Liver (tissue), 9 donors: ENCODE data around the gene TACC2. TPM values are rescaled to one million over a fixed set of nuclear protein-coding genes. Genes with fewer than 3 reads are reported as not detected.

Experiments
- DNase-seq: peaks from one replicate; pipeline ENCODE4 v3.0.0-alpha.2; 2017; ENCODE audit warnings: low spot score
- H3K27ac ChIP-seq, 2 donors: one replicate each; pipeline ENCODE4 v1.7.0; 2013; ENCODE audit warnings: inconsistent platforms in 2 of 2, low read length in 2 of 2, control low read depth in 1 of 2, low read depth in 1 of 2, mild to moderate bottlenecking in 1 of 2
- H3K27me3 ChIP-seq, 4 donors: one replicate each; pipeline versions ENCODE4 v1.6.1 to v1.7.0; 2013; ENCODE audit warnings: low read length in 3 of 4, inconsistent platforms in 1 of 4, mild to moderate bottlenecking in 1 of 4, moderate library complexity in 1 of 4; ENCODE audit not compliant: control insufficient read depth in 4 of 4, insufficient read depth in 4 of 4
- H3K36me3 ChIP-seq, 4 donors: one replicate each; pipeline versions ENCODE4 v1.6.1 to v1.7.0; 2013; ENCODE audit warnings: low read length in 3 of 4, mild to moderate bottlenecking in 3 of 4, low read depth in 1 of 4, moderate library complexity in 1 of 4; ENCODE audit not compliant: control insufficient read depth in 4 of 4, insufficient read depth in 3 of 4
- H3K4me1 ChIP-seq, 4 donors: one replicate each; pipeline versions ENCODE4 v1.6.1 to v1.7.0; 2013; ENCODE audit warnings: low read length in 3 of 4, mild to moderate bottlenecking in 3 of 4, moderate library complexity in 1 of 4; ENCODE audit not compliant: control insufficient read depth in 4 of 4, insufficient read depth in 4 of 4
- H3K4me3 ChIP-seq, 3 donors: one replicate each; pipeline versions ENCODE4 v1.6.1 to v1.7.0; 2013; ENCODE audit warnings: low read length in 3 of 3, control low read depth in 1 of 3, low read depth in 1 of 3, mild to moderate bottlenecking in 1 of 3
- H3K9ac ChIP-seq, 2 donors: one replicate each; pipeline ENCODE4 v1.7.0; 2013; ENCODE audit warnings: low read length in 2 of 2, mild to moderate bottlenecking in 2 of 2, moderate library complexity in 2 of 2, control low read depth in 1 of 2, low read depth in 1 of 2
- H3K9me3 ChIP-seq, 4 donors: one replicate each; pipeline versions ENCODE4 v1.6.1 to v1.7.0; 2013; ENCODE audit warnings: low read length in 3 of 4; ENCODE audit not compliant: control insufficient read depth in 4 of 4
- ATF3 ChIP-seq: IDR thresholded peaks from 2 replicates; pipeline ENCODE4 v1.6.1; 2016; ENCODE audit warnings: antibody characterized with exemption
- CTCF ChIP-seq: fragments of 150-350 bp; IDR thresholded peaks from 2 replicates; pipeline ENCODE4 v1.5.1; 2017; ENCODE audit warnings: improper control_type of control experiment, low read depth, low read length; ENCODE audit not compliant: missing input control
- EGR1 ChIP-seq, 2 donors: IDR thresholded peaks; 2 replicates each; pipeline ENCODE4 v1.6.1; 2016 to 2018; ENCODE audit warnings: antibody characterized with exemption in 2 of 2, low read depth in 2 of 2
- FOXA1 ChIP-seq: IDR thresholded peaks from 2 replicates; pipeline ENCODE4 v1.6.1; 2016; ENCODE audit warnings: antibody characterized with exemption
- FOXA2 ChIP-seq: IDR thresholded peaks from 2 replicates; pipeline ENCODE4 v1.6.1; 2016; ENCODE audit warnings: antibody characterized with exemption
- GABPA ChIP-seq, 2 donors: IDR thresholded peaks in 1 of 2; conservative IDR thresholded peaks in 1 of 2; 2 replicates each; pipeline ENCODE4 v1.6.1; 2016; ENCODE audit warnings: antibody characterized with exemption in 2 of 2, mild to moderate bottlenecking in 1 of 2, moderate library complexity in 1 of 2
- HNF4A ChIP-seq, 2 donors: conservative IDR thresholded peaks; 2 replicates each; pipeline ENCODE4 v1.6.1; 2016; ENCODE audit warnings: antibody characterized with exemption in 2 of 2, mild to moderate bottlenecking in 2 of 2
- HNF4G ChIP-seq: IDR thresholded peaks from 2 replicates; pipeline ENCODE4 v1.6.1; 2016; ENCODE audit warnings: antibody characterized with exemption
- JUND ChIP-seq, 2 donors: IDR thresholded peaks; 2 replicates each; pipeline ENCODE4 v1.6.1; 2016; ENCODE audit warnings: antibody characterized with exemption in 2 of 2
- MAX ChIP-seq: IDR thresholded peaks from 2 replicates; pipeline ENCODE4 v1.6.1; 2016; ENCODE audit warnings: antibody characterized with exemption
- NR2F2 ChIP-seq: IDR thresholded peaks from 2 replicates; pipeline ENCODE4 v1.6.1; 2016; ENCODE audit warnings: antibody characterized with exemption
- RAD21 ChIP-seq, 2 donors: IDR thresholded peaks; 2 replicates each; pipeline ENCODE4 v1.6.1; 2016; ENCODE audit warnings: antibody characterized with exemption in 2 of 2, mild to moderate bottlenecking in 2 of 2
- REST ChIP-seq: IDR thresholded peaks from 2 replicates; pipeline ENCODE4 v1.6.1; 2016; ENCODE audit warnings: antibody characterized with exemption, mild to moderate bottlenecking
- RXRA ChIP-seq, 2 donors: IDR thresholded peaks; 2 replicates each; pipeline ENCODE4 v1.6.1; 2017 to 2018; ENCODE audit warnings: antibody characterized with exemption in 2 of 2, mild to moderate bottlenecking in 1 of 2
- SP1 ChIP-seq: IDR thresholded peaks from 2 replicates; pipeline ENCODE4 v1.6.1; 2018; ENCODE audit warnings: antibody characterized with exemption, mild to moderate bottlenecking
- TAF1 ChIP-seq: conservative IDR thresholded peaks from 2 replicates; pipeline ENCODE4 v1.6.1; 2016; ENCODE audit warnings: antibody characterized with exemption, mild to moderate bottlenecking
- YY1 ChIP-seq: IDR thresholded peaks from 2 replicates; pipeline ENCODE4 v1.6.1; 2016; ENCODE audit warnings: antibody characterized with exemption, mild to moderate bottlenecking
- ZBTB33 ChIP-seq: IDR thresholded peaks from 2 replicates; pipeline ENCODE4 v1.6.1; 2016; ENCODE audit warnings: antibody characterized with exemption
- WGBS: extraction: QIAGEN DNeasy Blood & Tissue Kit; methylation state at CpG from one replicate; pipeline ENCODE4 v1.1.7; 2013; 5-methylcytosine and 5-hydroxymethylcytosine counted together
- polyA plus RNA-seq, 2 donors: library from polyadenylated mRNA; stranded (reverse) in 1 of 2; unstranded in 1 of 2; fragments of 200-250 nt in 1 of 2; fragments of >200 nt in 1 of 2; fragmentation: Nextera tagmentation in 1 of 2; extraction: Ambion mirVana in 1 of 2; gene quantifications; one replicate each; pipeline versions ENCODE4 v1.2.1 to v1.2.3, GENCODE V29; 2013 to 2015
- total RNA-seq, 2 donors: library from RNA; depleted of rRNA; stranded (reverse); fragments of >200 nt; gene quantifications; one replicate each; pipeline ENCODE4 v1.2.3, GENCODE V29; 2014
- donor health status: healthy.
- donor health status: healthy.
- donor health status: healthy.
- donor health status: healthy.
- donor health status: healthy.

TACC2 gene
- total and polyA plus RNA-seq, 4 donors, result 1.5 to 9.1 (median 7.8) TPM

GRCh38 chr10:122292376-122292775, 303.4 kb downstream of the TACC2 start:
- 89% methylated on average over 3 of the region's 3 CpGs for WGBS
- H3K4me3 ChIP-seq, result no peak overlapping the region
- no peak for DNase-seq
- no peaks in the 10 kb centered on the region for H3K27me3 ChIP-seq
- H3K4me1 ChIP-seq, result no peaks in the 10 kb centered on the region
- H3K9ac ChIP-seq, result no peak overlapping the region
- TF ChIP-seq MAX (no peak), RXRA (IDR thresholded peaks at IDR 0.05) (no peak), TAF1 (no peak), HNF4A (conservative IDR thresholded peaks at IDR 0.05) (no peak), REST (no peak), HNF4G (no peak), FOXA1 (no peak), JUND (IDR thresholded peaks at IDR 0.05) (no peak), CTCF (no peak), ZBTB33 (no peak), YY1 (no peak), RAD21 (IDR thresholded peaks at IDR 0.05) (no peak), SP1 (no peak), ATF3 (no peak), GABPA (IDR thresholded peaks at IDR 0.05 in 1 of 2, conservative IDR thresholded peaks at IDR 0.05 in 1 of 2) (no peak), EGR1 (IDR thresholded peaks at IDR 0.05; ENCODE audit: low read depth in 2 of 2) (no peak), FOXA2 (no peak), NR2F2 (no peak)
- H3K36me3 ChIP-seq, result no peaks in the 10 kb centered on the region
- H3K27ac ChIP-seq, result no peak overlapping the region
- no peaks in the 10 kb centered on the region for H3K9me3 ChIP-seq
